Activated naive CD4-positive, alpha-beta T cell treated with anti-CD3 and anti-CD28 coated beads, Interleukin-2, amount 50 U/mL, for 16 hours (primary cell): ENCODE results near the gene CCT3.
A peak's percentile ranks its signal among the peaks of the same experiment; 100 is the strongest.

Source experiments
- DNase-seq: peaks from one replicate; pipeline ENCODE4 v3.0.0-alpha.2; 2020

The CCT3 gene

DNA sequence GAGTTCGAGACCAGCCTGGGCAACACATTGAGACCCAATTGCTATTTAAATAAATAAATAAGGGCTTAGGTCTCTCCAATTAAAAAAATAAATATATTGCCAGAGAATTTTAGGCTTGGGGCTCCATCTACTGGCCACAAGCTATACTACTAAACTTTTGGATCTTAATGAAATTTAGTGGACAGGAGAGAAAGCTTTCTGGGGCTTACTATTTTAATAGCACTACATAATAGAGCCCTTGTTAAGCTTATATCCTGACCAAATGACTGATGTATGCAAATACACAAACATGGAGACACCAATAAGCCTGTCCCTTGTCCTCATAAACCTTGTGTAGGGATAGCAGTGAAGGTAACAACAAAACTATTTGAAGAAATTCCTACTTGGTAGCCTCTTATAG lies 18.4 kb downstream of the CCT3 start:
- DNase-seq, result no peak

DNA sequence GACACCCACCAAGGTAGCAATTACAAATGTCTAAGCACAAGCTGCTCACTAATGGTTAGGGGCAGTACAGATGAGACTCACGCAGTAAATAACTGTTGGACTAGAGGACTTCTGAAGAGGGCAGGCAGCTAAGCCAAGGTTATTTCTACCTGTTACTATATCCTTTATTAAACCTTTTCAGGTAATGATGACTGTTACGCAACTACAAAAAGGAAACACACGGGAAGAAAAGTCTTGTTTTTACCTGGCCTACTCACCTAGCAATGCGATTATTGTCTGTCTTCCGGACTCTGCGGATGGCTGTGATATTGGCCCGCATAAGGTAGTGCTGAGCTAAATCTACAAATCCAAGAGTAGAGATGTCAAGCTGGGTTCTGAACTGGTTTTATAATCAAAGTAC lies 21.2 kb downstream of the CCT3 start:
- no peak for DNase-seq

DNA sequence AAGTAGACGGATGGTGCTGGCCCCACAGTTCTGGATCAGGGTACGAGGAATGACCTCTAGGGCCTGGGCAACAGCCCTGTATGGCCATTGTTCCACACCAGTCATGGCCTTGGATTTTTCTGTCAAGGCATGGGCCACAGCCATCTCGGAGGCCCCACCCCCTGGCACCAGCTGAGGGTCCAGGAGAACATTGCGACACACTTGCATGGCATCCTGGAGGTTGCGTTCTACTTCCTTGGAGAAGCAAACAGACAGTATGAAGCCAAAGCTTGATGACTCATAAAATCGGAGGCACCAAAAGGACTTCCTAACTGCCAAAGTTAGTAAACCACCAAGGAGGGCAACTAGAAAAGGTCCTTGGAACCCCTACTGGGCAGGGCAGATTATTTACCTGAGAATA lies 27.1 kb downstream of the CCT3 start:
- DNase-seq, result no peak

DNA sequence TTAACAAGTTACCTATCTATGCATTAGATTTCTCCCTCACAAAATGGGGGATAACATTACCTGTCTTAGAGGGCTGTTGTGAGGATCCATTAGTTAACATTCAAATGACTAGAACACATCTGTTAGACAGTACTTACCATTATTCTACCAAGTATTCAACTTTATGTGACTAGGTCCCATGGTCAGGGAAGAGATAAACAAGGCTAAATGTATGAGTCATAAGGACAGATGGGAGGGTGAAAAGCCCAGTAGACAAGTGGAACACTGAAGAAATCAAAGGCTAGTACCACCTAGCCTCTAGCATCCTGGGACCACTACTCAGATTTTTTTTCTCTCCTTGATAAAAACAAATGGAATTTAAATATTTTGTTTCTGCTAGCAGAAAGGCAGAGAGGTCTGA lies 30.0 kb downstream of the CCT3 start:
- no peak for DNase-seq

DNA sequence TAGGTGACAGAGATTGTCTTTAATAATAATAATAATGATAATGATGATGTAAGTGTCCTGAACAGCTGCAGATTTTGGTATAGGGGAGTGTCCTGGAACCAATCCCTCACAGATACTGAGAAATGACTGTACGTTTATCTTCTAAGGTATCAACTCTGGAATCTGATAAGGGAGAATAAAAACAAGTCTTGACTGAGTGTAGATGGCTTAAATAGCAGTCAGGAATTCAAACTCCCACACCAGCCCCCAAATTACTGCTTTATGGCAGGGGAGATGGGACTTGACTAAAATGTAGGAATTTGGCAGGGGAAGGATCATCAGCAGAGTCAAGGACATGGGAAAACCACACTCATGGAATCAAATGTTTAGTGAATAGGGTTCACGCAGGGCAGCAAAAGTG lies 32.9 kb downstream of the CCT3 start:
- no peak for DNase-seq

DNA sequence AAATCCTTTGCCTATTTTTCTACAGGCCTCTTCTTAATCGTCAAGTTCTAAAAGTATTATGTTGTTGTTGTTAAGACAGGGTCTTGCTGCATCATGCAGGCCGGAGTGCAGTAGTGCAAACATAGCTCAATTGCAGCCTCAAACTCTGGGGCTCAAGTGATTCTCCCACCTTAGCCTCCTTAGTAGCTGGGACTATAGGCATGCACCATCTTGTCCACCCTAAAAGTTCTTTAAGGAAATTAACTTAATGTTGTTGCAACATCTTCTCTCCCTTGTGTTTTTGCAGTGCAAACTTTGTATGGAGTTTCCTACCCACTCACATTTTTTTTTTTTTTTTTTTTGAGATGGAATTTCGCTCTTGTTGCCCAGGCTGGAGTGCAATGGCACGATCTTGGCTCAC lies 34.9 kb downstream of the CCT3 start:
- no peak for DNase-seq

DNA sequence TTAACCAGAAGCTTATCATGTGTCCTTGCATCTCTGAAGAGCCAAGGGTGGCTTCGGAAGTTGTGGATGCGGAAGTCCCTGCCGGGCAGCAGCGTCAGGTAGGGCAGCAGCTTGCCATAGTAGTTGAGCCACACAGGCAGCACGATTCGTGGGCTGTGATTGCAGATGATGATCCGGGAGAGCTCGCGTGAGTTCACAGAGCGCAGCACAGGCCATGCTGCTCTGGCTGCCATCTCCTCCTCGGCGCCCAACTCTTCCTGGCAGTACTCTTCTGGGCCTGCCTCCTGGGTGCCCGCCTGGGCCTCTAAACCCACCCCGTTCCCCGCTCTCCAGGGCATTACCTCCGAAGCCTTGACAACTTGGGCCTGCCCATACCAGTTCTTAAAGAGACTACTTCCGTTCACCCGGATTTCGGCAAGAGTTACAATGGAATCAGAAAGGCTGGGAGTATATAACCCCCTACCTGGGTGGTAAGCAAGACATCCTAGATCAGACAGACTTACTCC lies 39.2 kb downstream of the CCT3 start, which contains the start of gene VHLL:
VHLL (minus strand) TSS at position 456 of the 506 bp plus-strand sequence; CDS start at position 338, 118 bp downstream.
- no peak for DNase-seq

DNA sequence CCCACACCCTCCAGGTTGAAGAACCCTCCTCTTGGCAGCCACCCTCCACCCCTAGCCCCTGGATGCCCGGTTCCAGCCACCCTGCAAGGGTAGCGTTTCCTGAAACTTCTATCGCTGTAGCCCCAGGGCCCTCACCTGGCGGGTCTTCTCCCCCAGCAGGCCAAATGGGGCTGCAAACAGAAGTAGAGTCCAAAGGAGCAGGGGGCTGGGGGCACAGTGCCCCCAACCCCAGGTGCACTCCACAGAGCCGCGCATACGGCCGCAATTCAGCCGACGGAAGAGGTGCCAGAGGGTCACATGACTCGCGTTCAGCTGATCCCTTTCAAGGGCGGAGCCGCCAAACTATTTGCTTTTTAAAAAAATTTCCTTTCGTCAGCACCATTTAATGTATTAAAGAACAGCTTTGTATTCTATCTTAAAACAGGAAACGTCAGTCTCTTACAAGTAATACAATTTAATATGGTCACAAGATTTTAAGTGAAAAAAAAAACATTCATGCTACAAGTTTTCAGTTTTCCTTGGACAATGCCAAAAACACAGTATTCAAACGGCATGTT lies 42.6 kb downstream of the CCT3 start, which contains the start of gene GLMP:
GLMP (minus strand) TSS at position 289 of the 557 bp plus-strand sequence; CDS start at position 255, 34 bp downstream.
- peak; percentile 44 for DNase-seq

DNA sequence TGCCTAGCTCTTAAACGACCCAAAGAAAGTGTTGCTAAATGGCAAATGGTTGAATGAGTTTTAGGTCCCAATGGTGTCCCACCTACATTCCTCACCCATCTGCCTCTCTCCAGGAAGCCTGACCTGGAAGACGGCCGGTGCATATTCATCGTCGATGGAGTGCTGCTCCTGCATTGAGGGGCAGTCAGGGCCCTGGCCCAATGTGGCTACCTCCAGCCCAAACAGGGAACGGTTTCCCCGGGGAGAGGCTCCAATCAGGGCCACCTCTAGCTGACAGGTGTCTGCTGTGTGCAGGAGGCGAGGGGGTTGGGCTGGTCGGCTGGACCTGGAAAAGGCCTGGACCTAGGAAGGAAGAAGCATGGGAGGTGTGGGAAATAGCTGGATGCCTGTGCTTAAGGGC lies 44.2 kb downstream of the CCT3 start:
- no peak for DNase-seq

DNA sequence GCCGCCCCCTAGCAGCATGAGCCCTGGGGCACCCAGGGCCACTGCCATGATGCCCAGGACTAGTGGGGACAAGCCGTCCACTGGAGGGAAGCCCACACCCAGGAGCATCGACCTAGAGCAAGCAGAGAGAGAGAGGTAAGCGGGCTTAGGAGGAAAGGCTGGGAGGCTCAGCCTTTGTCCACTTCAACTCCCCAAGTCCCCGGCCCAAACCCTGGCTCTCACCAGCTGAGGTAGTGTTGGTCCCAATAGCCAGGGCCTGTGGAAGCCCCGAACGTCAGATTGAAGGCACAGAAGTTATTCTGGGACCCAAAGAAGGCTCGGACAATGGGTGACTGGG lies 45.0 kb downstream of the CCT3 start:
- no peak for DNase-seq

DNA sequence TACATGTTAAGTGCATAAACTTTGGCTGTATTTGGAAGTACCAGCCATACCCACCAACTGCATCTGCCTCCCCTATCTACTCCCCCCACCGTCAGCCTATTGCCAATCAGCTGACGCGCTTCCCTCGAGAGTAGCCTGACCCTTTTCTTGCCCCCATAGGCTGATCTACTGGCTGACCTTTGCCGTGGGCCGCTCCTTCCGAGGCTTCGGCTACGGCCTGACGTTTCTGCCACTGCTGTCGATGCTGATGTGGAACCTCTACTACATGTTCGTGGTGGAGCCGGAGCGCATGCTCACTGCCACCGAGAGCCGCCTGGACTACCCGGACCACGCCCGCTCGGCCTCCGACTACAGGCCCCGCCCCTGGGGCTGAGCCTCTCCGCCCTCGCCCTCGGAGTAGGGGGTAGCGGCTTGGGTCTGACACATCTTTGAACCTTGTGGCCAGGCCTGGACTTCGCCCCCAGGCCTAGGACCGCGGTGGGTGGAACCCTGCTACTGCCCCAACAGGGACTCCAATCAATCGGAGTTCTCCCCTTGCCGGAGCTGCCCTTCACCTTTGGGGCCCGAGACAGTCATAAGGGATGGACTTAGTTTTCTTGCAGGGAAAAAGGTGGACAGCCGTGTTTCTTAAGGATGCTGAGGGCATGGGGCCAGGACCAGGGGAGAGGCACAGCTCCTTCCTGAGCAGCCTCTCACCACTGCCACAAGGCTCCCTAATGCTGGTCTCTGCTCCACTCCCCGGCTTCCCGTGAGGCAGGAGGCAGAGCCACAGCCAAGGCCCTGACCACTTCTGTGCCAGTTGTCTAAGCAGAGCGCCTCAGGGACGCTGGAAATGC lies 46.6 kb downstream of the CCT3 start:
- no peak for DNase-seq

DNA sequence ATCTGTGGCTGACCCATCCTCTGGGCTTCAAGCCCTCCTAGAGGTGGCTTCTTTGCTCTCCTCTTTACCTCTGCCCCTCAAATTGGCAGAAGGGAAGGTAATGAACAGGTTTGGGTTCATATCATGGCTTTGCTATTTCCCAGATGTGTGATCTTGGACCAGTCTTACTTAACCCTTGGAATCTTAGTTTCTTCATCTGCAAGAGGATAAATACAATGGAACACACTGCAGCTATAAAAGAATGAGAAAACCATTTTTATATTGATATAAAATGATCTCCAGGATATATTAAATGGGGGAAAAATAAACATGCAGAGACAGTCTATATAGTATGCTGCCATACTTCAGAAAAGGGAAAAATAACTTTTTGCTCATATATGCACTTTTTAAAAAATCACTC lies 48.2 kb downstream of the CCT3 start:
- no peak for DNase-seq

DNA sequence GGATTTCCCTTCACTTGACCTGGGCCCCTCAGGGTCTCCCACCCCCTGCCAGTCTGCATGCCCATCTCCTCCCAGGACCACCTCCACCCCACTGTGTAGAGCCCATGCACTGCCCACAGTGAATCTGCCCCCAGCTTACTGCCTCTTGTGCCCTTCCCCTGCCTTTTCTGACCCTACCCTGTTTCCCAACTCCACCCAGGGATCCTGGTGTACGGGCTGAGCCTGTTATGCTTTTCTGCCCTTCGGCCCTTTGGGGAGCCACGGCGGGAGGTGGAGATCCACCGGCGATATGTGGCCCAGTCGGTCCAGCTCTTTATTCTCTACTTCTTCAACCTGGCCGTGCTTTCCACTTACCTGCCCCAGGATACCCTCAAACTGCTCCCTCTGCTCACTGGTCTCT lies 52.0 kb downstream of the CCT3 start:
- no peak for DNase-seq

DNA sequence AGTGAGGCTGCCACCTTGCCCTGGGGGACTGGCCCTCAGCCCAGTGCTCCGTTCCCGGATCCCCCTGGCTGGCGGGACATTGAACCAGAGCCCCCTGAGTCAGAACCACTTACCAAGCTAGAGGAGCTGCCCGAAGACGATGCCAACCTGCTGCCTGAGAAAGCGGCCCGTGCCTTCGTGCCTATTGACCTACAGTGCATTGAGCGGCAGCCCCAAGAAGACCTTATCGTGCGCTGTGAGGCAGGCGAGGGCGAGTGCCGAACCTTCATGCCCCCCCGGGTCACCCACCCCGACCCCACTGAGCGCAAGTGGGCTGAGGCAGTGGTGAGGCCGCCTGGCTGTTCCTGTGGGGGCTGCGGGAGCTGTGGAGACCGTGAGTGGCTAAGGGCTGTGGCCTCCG lies 52.7 kb downstream of the CCT3 start:
- no peak for DNase-seq

DNA sequence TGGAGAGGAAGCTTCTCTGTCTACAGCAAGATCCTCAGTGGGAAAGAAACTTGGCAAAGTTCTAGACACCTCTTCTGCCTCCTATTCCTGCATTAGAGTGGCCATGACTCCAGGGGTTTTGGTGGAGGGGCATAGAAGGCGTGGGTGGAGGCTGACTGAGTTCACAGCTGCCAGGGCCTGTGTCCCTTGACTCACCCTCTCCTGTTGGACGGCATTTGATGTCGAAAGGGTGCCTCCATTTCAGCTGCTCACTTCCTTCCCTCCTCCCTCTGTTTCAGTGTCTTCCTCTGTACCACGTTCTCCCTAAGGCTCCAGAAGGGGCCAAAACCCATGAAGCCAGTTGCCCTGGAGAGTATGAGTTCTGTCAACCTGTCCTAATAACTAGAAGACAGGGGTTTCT lies 53.3 kb downstream of the CCT3 start:
- no peak for DNase-seq

DNA sequence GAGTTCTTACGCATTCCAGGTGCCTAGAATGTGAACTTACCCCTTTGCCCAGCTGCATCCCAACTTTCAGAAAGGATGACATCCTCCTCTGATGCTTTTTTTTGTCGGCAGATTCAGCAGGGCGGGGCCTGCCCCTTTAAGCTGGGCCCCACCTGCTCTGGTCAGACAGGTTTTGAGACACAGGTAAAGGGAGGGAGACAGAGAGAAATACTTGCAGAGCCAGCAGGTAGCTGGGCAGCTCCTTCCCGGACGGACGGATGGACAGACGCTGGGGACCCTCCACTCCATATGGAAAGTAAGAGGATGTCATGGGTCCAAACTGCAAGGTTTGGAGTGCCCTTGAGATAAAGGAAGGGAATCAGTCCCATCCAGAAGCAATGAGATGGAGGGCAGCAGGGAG lies 54.0 kb downstream of the CCT3 start, which contains the start of gene TMEM79:
TMEM79 (plus strand) TSS at position 214 of the 400 bp plus-strand sequence. CDS start 902 bp downstream, outside the sequence.
- no peak for DNase-seq

DNA sequence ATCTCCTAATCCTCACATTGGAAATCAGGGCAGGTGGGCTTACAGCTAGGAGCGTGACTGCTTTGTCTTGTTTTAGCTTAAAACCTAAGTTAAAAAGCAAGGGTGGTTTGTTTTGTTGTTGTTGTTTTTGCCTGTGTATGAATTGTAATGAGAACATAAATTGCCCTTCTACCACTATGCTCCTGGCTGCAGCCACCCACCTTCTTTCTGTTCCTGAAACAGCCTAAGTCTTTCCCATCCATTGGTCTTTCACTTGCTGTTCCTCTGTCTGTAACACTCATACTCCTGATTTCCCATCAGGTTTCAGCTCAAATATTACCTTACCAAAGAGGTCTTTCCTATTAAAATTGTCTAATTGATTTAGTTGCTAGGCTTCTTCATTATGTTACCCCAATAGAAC lies 54.6 kb downstream of the CCT3 start:
- no peak for DNase-seq

DNA sequence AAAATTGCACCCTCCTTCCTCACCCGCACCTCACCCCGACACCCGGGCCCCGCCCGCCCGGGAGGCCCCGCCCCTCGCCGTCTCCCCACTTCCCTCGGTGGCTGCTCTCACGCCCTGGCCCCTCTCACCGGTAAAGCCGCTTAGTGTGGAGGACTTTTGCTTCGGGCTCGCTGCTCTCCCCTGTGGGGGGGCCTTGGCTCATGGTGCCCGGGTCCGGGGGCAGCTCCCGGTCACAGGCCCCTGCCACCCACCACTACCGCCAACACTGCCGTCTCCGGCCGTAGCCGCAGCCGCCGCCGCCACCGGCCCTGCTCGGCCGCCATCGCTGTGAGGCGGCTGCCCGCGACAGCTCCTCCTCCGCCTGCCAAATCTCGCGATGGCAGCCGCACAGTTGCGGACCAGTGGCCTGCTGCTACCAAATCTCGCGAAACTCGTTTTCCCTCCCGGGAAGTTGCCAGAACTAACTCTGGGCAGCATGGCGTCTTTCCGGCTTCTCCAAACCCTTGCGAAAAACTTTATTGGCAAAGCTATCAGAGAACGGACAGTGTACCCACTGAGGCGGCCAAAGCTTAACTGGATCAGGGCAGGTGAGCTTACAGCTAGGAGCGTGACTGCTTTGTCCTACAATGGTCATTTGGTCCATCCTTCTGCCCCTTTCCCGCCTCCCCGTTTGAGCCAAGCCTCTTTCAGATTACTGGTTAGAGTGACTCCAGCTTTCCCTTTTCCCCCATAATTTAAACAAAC lies 55.4 kb downstream of the CCT3 start, which contains the start of gene SMG5:
SMG5 (minus strand) TSS at position 347 of the 744 bp plus-strand sequence; CDS start at position 202, 145 bp downstream.
- peak; percentile 96 for DNase-seq

DNA sequence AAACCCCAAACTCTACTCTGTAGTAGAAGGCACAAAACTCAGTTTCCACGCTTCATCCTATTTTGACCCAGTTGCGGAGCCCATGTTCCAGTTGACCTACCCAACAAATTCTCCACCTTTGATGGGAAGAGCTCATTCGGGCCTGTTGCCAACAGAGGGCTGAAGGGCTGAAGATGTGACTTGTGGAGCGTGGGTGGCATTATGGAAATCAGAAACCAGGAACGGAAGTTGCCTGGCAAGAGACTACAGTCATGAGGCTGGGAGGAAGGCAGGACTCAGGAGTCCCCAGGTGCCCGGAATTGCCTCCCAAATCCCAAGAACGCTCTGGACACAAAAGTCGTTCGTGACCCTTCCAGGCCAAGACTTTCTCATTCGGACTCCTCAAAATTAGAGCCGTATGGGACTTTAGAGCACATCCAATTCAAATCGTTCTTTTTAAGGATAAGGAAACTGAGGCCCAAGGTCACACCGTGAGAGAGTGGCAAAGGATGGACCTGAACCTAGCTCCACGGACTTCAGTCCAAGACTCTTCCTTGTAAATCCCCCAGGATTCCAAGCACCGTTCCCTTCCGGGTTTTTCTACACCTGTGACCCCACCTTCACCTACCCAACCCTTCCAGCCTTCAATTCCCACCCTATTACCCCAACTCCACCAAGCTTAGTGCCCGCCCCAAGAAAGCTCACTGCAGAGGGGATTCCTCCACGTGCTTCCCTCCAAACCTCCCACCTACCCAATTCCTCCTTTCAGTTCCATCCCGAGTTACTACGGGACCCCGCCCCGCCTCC lies 56.2 kb downstream of the CCT3 start:
- no peak for DNase-seq

DNA sequence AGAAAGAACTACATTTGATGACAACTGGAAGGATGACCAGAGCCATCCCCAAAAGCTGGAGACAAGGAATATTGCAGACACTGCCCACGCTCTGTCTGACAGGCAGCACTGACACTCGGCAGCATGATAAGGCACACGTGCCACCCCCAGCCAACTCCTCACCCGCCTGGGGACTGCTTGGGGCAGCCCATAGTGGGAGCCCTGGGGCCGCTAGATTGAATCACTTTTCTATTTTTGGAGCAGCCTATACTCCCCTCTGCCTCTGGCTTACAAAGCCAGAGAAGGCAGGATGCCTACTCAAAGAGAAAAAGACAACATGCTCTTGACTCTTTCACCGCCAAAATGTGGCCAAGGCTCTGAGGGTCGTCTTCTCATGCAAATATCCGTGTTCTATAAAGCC lies 56.8 kb downstream of the CCT3 start:
- DNase-seq, result peak; percentile 60

DNA sequence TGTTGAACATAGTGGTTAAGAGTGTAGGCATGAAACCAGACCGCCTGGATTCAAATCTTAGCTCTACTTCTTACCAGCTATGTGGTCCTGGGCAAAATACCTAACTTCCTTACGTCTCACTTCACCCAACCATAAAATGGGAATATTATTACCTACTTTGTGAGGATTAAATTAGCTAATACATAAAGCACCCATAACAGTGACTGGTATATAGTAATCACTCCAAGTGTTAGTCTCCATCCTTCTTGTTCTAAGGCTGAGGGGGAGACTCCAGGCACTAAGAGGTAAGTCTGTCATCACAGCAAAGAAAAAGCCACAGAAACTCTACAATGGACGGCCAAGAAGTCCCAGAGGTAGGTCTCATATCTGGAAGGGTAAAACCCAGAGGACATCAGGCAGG lies 58.3 kb downstream of the CCT3 start:
- DNase-seq, result no peak

DNA sequence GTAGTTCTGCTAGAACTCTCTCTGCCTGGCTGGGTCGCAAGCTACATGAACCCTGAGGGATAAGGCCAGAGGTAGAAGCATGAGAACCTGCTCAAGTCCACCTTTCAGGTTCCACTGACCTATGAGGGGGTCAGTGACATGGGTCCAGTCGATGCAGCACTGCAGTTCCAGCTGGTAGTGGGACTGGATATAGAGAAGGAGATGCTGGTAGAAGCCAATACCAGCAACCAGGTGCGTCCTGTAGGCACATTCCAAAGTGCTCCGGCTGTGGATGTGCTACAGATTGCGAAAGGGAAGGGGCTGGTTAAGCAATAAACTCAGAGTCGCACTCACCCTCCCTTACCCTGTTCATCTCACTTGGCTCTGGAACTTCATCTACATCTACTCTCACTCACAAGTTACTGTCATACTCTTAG lies 61.1 kb downstream of the CCT3 start:
- no peak for DNase-seq

DNA sequence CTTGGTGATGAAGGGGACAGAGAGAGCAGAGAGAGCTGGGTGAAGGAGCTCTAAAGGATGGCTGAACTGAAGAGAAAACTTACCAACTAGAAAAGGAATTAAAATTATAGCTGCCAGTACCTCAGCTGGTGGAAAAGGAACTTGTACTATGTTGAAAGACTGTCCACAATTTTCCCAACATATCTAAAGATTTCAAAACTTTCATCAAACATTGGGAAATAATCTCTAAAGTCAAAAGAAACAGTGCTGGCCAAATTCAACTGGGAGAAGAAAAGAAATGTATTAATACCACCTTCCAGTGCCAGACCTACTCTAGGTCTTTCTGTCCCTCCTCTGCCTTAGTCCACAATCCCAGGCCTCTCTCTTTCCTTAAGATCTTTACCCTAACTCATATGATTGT lies 61.6 kb downstream of the CCT3 start:
- DNase-seq, result no peak
